ENCODE results near the gene ZEB2. TPM values are rescaled to one million over a fixed set of nuclear protein-coding genes. Genes with fewer than 3 reads are reported as not detected.

Gene ZEB2
- total and polyA plus RNA-seq, 2 donors (not counting 3 experiments of a cell fraction or from before 2014, with no cell fraction given) = 17.9 to 49.6 TPM

DNA sequence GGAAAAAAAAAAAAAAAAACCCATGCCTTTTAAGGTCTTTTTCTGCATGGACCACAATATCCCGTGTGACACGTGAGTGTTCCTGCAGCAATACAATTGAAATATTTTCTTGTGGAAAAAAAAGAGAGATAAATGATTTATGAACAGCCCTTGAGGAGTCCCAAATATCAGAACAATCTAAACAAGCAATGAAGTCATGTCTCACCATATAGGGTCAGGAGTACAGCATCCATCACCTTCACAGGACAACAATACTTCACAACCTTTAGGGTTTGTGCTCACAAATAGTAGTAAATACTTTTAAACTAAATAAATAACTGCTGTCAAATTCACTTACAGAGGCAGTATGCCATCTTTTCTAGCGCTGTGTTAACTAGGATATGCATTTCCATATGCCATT lies 87.9 kb downstream of the ZEB2 start:
- intact Hi-C loops (cut with micrococcal nuclease) (no loop called here), dilution Hi-C loops (cut with MboI; ENCODE audit: extremely low pct_ligation_motif_present, low sequenced_read_pairs) (no loop called here)
- no peak overlapping the region for H3K9ac ChIP-seq (replicated peaks; ENCODE audit: extremely low read depth, insufficient read depth, low read length)
- TF ChIP-seq POLR2A (IDR thresholded peaks at IDR 0.05; ENCODE audit: low read depth, low read length) (no peak), EZH2 (IDR thresholded peaks at IDR 0.05; ENCODE audit: borderline replicate concordance, low read depth, low read length, severe bottlenecking) (no peak), FOS (IDR thresholded peaks at IDR 0.05; ENCODE audit: borderline replicate concordance, insufficient read depth, low read length) (no peak), POLR2AphosphoS5 (IDR thresholded peaks at IDR 0.05; ENCODE audit: insufficient read depth, low read depth, low read length) (no peak), GATA2 (IDR thresholded peaks at IDR 0.05; ENCODE audit: insufficient read depth, insufficient read length, low read depth, low read length) (no peak), JUN (IDR thresholded peaks at IDR 0.05; ENCODE audit: borderline replicate concordance, insufficient read depth, insufficient read length, low read depth) (no peak), MYC (IDR thresholded peaks at IDR 0.05; ENCODE audit: low read depth, low read length) (no peak)
- TF ChIP-seq, protein P1, sequence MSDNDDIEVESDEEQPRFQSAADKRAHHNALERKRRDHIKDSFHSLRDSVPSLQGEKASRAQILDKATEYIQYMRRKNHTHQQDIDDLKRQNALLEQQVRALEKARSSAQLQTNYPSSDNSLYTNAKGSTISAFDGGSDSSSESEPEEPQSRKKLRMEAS (IDR thresholded peaks at IDR 0.05; ENCODE audit: insufficient read depth, insufficient read length) = no peak
- TF ChIP-seq, protein P2, sequence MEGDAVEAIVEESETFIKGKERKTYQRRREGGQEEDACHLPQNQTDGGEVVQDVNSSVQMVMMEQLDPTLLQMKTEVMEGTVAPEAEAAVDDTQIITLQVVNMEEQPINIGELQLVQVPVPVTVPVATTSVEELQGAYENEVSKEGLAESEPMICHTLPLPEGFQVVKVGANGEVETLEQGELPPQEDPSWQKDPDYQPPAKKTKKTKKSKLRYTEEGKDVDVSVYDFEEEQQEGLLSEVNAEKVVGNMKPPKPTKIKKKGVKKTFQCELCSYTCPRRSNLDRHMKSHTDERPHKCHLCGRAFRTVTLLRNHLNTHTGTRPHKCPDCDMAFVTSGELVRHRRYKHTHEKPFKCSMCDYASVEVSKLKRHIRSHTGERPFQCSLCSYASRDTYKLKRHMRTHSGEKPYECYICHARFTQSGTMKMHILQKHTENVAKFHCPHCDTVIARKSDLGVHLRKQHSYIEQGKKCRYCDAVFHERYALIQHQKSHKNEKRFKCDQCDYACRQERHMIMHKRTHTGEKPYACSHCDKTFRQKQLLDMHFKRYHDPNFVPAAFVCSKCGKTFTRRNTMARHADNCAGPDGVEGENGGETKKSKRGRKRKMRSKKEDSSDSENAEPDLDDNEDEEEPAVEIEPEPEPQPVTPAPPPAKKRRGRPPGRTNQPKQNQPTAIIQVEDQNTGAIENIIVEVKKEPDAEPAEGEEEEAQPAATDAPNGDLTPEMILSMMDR (IDR thresholded peaks at IDR 0.05; ENCODE audit: extremely low read depth in 1 of 2, insufficient read depth in 1 of 2, low read depth in 1 of 2, low read length in 2 of 2) = no peak
- peaks cover 17% of the 10 kb centered on the region for H3K79me2 ChIP-seq (ENCODE audit: control insufficient read depth, insufficient read depth, low read length)
- no peak overlapping the region for H3K4me2 ChIP-seq (ENCODE audit: insufficient read depth, low read length)
- H3K9me3 ChIP-seq (replicated peaks; ENCODE audit: control insufficient read depth, insufficient read depth, low read length) = no peaks in the 10 kb centered on the region
- no TSS peak for BruUV-seq (replicated peaks)
- DNase-seq (ENCODE audit: low read depth, low spot score) = no peak
- peaks cover 11% of the 10 kb centered on the region for H3K4me1 ChIP-seq (ENCODE audit: control insufficient read depth, extremely low read depth, insufficient read depth, low read length)
- no peaks in the 10 kb centered on the region for H4K20me1 ChIP-seq (replicated peaks; ENCODE audit: control insufficient read depth, extremely low read depth, insufficient read depth, low read length)
- CTCF ChIA-PET = interaction anchor here (1.0 to 3.1 kb wide), 2 partner anchors 9 to 12 kb away, joined by 3 to 12 read pairs; no protein-coding TSS in a partner anchor
- FAIRE-seq = no peak
- no peaks in the 10 kb centered on the region for H3K27me3 ChIP-seq (ENCODE audit: control insufficient read depth in 2 of 2, insufficient read depth in 2 of 2, low read length in 2 of 2)
- H3K9me1 ChIP-seq (replicated peaks; ENCODE audit: control insufficient read depth, extremely low read depth, insufficient read depth, low read length) = no peaks in the 10 kb centered on the region
- no peak overlapping the region for H2AFZ ChIP-seq (ENCODE audit: low read depth, low read length)
- POLR2A ChIA-PET = no interaction called here
- no peak overlapping the region for H3K27ac ChIP-seq (ENCODE audit: insufficient read depth, low read depth, low read length)
- no peak overlapping the region for H3K4me3 ChIP-seq (replicated peaks in 1 of 3; ENCODE audit: insufficient read depth in 1 of 3, low read depth in 1 of 3, low read length in 3 of 3)
- H3K36me3 ChIP-seq (ENCODE audit: control insufficient read depth in 2 of 2, extremely low read depth in 1 of 2, insufficient read depth in 2 of 2, low read length in 2 of 2) = peaks cover 3 to 5% of the 10 kb centered on the region in 2 experiments

Measured in endothelial cell of umbilical vein (primary cell).